Renal cortex interstitium (tissue), 11 donors: ENCODE data around the gene PWWP2B. TPM values are rescaled to one million over a fixed set of nuclear protein-coding genes. Genes with fewer than 3 reads are reported as not detected.
"Not testable (repeated sequence)": the region's sequence is repeated elsewhere in the genome, so short reads cannot be mapped to it uniquely, and the experiment has no call there.

ENCODE experiments used
- DNase-seq, 11 donors: peaks; one replicate each; pipeline ENCODE4 v3.0.0-alpha.2; 2013; ENCODE audit warnings: low read depth in 9 of 11, low spot score in 4 of 11; ENCODE audit errors: extremely low read depth in 1 of 11
- polyA plus RNA-seq, 3 donors: library from polyadenylated mRNA; unstranded; fragments of 120-200 nt; gene quantifications; one replicate each; pipeline ENCODE4 v1.2.1, GENCODE V29; 2013; ENCODE audit not compliant: insufficient read length in 3 of 3

PWWP2B gene
- polyA plus RNA-seq, 3 donors, result 5.9 to 10.7 (median 10.1) TPM

DNA sequence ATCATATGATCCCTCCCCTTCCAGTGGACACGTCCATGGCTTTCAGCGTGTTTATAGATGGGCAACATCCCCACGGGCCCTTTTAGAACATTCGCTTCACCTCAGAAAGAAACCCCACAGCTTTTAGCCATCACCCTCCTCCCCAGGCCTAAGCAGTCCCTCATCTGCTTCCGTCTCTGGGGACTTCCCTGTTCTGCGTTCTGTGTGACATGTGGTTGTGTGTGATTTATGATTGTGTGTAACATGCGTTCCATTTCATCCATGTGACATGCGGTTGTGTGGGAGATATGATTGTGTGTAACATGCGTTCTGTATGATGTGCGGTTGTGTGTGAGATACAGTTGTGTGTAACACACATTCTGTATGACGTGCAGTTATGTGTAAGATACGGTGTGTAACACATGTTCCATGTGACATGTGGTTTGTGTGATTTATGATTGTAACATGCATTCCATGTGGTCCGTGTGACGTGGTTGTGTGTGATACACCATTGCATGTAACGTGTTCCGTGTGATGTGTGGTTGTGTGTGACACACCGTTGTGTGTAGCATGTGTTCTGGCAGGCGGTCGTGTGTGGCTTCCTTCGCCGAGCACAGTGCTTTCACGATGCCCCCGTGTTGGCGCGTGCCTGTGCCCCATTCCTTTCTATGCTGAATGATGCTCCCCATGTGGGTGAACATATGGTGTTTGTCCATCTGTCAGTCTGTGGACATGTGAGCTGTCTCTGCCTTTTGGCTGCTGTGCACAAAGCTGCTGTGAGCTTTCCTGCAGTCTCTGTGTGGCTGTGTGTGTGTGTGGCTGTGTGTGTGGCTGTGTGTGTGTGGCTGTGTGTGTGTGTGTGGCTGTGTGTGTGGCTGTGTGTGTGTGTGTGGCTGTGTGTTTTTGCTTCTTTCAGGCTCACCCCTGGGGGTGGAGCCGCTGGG is 26.2 kb downstream of the PWWP2B start:
- no peak for DNase-seq

DNA sequence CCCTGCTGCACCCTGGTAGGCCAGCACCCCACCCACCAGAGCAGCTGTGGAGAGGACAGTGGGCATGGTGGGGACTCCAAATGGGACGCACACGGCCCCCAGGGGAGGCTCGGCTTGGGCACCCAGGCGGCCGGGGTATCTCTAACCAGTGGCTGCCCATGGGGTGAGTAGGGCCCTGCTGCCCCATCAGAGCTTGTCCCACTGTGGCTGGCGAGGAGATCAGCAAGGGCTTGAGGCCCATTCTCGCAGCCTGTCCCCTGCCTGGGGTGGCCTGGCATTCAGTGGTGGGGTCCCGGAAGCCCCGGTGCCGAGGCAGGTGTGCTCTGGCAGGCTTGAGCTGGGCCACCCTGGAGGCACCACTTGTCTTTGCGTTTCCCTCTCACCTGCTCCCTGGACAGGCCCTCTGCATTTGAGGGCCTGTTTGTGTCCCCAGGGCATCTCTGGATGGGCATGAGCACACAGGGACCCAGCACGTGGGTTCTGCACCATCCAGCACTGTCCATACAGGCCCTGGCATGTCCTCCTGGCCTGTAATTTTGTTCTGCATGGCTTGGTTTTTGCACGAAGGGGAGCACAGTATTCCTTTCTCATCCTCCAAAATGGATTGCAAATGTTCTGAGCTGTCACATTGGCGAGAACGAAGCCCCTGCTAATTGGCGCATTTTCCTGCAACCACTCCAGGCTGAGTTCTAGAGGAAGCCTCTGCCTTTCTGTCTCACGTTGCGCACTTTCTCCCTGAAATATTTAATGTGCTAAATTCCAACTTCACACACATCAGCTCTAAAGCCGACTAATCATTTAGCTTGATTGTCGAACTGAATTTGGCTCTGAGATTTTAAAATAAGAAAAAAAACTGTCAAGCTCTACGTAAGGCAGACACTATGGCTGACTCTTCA is 27.2 kb downstream of the PWWP2B start:
- no peak for DNase-seq

DNA sequence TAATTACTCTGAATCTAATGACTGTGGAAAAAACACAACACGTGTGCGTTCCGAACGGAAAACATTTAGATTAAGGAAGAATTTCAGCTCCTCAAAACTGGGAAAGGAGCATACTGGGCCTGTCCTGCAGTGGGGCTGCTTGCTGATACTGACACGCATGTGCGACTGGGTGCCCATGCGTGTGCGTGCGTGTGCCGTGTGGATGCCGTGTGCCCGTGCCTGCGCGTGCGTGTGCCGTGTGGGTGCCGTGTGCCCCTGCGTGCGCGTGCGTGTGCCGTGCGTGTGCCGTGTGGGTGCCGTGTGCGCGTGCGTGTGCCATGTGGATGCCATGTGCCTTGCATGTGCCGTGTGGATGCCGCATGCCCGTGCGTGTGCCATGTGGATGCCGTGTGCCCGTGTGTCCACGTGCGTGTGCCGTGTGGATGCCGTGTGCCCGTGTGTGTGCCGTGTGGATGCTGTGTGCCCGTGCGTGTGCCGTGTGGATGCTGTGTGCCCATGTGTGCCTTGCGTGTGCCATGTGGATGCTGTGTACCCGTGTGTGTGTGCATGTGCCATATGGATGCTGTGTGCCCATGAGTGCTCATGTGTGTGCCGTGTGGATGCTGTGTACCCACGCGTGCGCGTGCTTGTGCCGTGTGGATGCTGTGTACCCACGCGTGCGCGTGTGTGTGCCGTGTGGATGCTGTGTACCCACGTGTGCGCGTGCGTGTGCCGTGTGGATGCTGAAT is 28.2 kb downstream of the PWWP2B start:
- DNase-seq, result no peak

DNA sequence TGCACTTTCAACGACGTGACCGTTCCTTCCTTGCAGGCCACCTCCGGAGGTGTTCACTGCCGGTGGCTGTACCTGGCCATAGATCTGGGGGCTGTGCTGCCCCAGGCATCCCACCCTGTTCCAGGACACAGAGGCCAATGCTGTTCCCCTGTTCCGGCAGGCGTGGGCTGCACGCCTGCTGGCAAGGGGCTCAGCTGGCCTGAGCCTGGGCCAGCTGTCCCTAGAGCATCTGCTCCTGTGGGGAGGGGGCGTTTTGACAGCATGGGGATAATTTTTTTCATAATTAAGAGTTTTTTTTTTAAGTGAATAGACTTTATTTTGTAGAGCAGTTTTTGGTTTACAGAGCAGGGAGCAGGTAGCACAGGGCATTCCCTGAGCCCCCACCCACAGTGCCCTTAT is 28.8 kb downstream of the PWWP2B start:
- no peak for DNase-seq

DNA sequence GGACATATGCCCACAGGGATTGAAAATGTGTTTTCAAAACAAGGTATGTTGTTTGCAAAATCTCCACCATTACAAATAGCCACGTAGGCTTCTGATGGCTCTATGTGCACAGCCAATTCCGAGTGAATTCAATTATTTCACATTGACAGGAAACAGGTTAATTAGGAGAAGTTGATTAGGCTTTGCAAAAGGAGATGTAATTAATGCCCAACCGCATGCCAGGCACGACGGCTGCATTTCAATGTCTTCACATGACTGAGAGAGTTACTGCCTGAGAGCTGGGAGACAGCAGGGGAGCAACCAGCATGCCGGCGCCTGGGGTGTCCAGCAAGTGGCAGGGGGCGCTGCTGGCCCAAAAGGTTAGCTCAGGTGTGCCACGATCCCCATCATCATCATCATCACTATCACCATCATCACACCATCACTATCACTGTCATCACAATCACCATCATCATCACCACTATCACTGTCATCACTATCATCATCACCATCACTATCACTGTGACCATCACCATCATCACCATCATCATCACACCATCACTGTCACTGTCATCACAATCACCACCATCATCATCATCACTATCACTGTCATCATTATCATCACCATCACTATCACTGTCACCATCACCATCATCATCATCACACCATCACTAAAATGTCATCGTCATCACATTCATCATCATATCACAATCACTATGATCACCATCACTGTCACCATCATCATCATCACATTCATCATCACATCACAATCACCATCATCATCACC is 30.2 kb downstream of the PWWP2B start:
- no peak for DNase-seq

DNA sequence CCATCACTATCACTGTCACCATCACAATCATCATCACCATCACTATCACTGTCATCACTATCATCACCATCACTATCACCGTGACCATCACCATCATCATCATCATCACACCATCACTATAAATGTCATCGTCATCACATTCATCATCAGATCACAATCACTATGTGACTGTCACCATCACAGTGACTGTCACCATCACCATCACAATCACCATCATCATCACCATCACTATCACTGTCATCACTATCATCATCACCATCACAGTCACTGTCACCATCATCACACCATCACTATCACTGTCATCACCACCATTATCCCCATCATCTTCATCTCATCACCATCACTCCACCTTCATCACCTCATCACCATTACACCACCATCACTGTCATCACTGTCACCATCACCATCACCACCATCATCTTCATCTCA is 31.0 kb downstream of the PWWP2B start:
- DNase-seq, result no peak

DNA sequence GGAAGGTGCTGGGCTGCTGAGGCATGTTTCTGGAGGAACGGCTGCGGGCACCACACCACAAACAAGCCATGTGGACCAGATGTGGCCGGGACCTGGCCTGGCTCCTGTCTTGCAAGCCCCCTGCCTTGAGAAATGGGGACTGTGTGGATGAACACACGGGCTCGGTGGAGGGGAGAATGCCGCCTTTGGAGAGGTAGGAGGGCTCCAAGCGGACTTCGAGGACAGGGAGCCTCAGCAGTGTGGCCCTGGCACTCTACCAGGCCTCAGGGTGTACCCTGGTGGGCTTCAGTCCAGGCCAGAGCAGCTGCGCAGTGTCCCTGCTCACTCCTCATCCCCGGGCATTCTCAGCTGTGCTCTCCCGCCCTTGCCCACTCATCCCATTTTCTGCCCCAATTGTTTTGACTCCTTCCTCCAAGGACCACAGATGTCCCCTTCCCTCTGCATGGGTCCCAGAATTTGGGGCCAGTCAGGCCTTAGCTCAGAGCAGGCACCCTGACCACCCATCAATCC is 31.5 kb downstream of the PWWP2B start:
- DNase-seq, result no peak

DNA sequence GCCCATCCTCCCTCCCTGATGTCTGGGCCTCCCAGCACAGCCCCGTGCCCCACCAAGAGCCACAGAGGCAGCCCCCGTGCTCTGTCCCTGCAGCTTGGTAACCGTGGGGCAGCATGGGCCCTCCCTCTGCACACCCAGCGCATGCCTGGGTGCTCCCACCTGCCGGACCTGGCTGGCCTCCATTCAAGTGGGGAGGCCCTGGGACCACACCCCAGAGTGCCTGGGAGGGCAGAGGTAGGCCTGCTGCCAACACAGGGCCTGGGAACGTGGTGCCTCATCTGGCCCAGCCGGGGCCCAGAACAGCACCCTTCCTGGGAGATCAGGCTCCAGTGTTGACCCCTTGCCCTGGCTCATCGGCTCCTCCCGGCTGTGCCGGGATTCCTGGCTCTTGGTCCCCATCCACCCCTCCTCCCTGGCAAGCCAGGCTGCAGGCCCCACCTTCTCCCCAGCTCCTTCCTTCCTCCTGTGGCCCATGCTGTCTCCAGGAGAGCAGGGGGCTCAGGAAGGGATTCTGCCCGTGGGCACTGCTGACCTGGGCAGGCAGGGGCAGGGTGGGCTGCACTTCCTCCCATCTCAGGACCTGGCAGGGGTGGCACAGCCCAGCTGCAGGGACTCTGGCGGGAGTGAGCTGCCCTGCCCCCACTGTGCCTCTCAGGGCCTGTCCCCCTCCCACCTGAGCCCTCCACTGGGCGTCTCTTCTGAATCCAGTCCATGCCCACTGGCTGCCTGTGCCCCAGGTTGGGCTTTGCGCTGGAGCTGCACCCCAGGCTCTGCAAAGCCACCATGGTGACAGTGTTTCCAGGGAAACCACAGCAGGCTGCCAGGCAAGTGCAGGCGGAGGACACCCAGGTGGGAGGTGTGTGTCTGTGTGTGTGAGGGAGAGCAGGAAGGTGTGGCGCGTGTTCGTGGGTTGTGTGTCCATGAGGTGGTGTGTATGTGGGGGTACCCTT is 32.6 kb downstream of the PWWP2B start:
- DNase-seq, result no peak

DNA sequence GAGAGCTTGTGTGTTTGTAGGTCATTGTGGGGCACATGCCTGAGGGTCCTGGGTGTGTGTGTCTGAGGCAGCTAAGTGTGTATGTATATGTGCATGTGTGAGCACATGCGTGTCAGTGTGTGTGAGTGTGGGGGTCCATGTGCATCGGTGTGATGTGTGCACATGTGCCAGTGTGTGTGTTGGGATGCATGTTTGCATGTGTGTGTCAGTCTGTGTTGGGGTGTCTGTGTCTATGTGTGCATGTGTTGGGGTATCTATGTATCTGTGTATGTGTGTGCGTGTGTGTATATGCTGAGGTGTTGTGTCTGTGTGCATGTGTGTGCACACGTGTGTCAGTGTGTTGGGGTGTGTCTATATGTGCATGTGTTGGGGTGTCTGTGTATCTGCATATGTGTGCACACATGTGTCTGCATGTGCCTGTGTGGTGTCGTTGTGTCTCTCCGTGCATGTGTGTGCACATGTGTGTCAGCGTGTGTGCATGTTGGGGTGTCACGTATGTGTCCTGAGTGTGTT is 33.3 kb downstream of the PWWP2B start:
- DNase-seq, result no peak

DNA sequence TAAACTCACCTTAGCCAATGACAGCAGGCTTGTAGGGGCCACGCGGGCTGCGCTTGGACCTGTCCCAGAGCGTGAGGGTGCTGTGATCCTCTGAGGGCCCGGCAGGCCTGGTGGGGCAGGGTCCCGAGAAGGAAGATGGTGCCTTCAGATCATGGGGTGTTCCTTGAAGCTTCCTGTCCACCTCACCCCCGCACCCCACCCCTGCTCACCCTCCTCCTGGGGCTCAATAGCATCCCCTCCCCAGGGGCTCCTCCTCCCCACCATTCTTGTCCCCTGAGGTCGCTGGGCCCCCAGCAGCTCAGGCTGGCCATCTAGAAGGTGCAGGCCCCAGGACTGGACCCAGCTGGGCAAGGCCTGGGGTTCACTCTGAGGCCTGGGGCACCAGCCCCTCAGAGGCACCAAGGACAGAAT is 33.9 kb downstream of the PWWP2B start:
- no peak for DNase-seq

DNA sequence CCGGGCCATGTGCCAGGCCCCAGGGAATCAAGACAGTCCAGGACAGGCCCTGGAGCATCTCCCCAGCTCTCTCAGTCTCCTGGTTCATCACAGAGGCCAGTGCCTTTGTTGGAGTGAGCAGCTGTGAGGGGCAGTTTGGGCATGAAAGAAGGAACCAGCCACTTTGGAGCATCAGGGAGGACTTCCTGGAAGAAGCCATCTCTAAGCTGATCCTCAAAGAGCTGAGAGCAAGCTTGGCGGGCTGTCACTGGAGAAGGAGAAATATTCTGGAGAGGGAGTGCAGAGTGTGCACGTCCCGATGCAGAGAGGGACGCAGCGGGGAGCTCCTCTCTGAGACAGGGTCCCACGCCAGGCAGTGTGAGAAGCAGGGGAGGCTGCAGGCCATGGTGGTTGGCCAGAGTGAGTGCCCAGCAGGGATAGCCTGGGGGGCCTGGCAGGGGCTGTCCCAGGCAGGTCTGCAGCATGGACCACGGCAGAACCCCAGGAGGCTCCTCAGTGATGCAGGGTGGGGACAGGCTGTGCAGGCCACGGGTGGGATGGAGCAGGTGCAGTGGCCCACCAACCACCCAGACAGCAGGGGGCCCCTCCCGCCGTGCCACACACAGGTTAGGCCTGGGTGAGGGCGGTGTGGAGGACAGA is 34.7 kb downstream of the PWWP2B start:
- no peak for DNase-seq

DNA sequence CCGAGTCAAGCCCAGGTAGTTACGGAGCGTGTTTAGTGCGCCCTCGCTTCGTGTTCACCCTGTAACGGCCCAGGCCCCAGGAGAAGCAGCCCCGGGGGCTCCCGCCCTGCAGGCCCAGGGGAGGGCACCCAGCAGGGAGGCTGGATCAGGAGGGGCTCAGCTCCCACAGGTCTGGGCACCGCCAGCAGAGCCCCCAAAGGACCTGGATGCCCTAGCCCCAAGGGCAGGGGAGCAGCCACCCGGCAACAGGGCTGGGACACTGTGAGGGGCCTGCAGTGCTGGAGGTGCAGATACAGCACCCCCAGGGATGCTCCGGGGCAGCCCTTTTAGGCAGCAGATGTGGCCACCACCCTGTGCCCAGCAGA is 35.2 kb downstream of the PWWP2B start:
- DNase-seq, result no peak

DNA sequence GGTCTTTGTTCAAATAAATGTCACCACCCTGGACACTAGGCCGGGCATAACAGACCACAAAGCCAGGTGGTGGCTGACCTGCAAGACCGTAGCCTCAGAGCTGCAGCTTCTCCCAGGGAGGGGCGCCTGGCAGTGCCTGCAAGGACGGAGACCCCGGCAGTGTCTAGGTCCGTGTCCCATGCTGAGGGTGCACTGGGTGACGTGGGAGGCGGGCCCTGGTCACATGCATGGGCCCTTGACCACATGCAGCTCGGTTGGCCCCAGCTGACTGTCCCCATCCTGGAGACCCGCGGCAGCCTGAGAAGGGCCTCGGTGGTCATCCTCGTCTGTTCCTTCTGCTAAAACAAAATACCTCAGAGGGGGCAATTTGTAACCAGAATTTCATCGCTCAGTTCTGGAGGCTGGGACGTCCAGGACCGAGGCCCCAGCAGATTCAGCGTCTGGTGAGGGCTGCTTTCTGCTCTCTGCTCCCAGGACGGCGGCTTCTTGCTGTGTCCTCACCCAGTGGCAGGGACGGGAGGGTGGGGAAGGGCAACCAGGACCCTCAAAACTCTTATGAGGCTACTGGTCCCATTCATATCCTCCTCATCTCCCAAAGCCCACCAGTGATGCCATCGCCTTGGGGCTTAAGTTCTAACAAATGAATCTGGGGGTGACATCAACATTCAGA is 36.8 kb downstream of the PWWP2B start:
- DNase-seq, result no peak

DNA sequence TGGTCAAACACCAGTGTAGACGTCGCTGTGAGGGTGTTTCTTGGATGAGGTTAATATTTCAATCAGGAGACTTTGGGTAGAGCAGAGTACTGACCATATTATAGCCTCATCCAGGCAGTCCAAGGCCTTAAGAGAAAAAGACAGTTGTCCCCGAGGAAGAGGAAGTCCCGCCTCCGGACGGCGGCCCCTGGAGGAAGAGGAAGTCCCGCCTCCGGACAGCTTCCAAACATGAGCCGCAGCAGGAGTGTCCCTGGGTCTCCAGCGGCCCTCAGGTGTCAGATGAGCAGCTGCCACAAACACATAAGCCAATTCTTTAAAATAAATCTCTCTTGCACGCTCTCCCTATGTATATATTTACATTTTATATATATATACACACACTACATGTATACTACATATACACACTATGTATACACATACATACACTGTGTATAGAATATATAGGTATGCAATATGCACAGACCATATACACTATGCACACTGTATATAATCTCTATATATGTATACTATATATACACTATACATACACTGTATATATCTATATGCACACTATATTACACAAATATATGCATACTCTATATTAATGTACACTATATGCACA is 37.5 kb downstream of the PWWP2B start:
- DNase-seq, result no peak

DNA sequence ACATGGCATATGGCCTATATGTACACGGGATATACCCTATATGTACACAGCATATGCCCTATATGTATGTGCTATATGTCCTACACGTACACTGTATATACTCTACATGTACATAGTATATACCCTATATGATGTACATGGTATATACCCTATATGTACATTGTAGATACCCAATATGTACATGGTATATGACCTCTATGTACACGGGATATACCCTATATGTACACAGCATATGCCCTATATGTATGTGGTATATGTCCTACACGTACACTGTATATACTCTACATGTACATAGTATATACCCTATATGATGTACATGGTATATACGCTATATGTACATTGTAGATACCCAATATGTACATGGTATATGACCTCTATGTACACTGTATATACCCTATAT is 38.3 kb downstream of the PWWP2B start:
- not testable (repeated sequence) for DNase-seq

DNA sequence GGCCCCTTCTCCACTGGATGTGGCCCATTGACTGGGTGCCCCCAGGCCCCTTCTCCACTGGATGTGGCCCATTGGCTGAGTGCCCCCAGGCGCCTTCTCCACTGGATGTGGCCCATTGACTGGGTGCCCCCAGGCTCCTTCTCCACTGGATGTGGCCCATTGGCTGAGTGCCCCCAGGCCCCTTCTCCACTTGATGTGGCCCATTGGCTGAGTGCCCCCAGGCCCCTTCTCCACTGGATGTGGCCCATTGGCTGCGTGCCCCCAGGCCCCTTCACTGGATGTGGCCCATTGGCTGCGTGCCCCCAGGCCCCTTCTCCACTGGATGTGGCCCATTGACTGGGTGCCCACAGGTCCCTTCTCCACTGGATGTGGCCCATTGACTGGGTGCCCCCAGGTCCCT is 39.1 kb downstream of the PWWP2B start:
- DNase-seq, result not testable (repeated sequence)
